Lower leg skin (tissue), 4 donors: ENCODE results near the gene FLNC. TPM values are rescaled to one million over a fixed set of nuclear protein-coding genes. Genes with fewer than 3 reads are reported as not detected.

ENCODE experiments used
- DNase-seq, 2 donors: peaks; one replicate each; pipeline ENCODE4 v3.0.0-alpha.2; 2019; ENCODE audit warnings: low spot score in 2 of 2
- H3K4me3 ChIP-seq: fragments of 200-600 bp; sonication (generic); 2 replicates; pipeline ENCODE4 v1.5.1; 2017; ENCODE audit warnings: mild to moderate bottlenecking, low read depth; ENCODE audit not compliant: poor library complexity, severe bottlenecking
- CTCF ChIP-seq, 3 donors: fragments of 450-650 bp; IDR thresholded peaks; one replicate each; pipeline ENCODE4 v1.5.1; 2016; ENCODE audit warnings: antibody characterized with exemption in 3 of 3, mild to moderate bottlenecking in 3 of 3, moderate library complexity in 2 of 3
- POLR2A ChIP-seq, 2 donors: fragments of 450-650 bp; IDR thresholded peaks; one replicate each; pipeline ENCODE4 v1.6.1; 2016 to 2017; ENCODE audit warnings: antibody characterized with exemption in 2 of 2, mild to moderate bottlenecking in 1 of 2, moderate library complexity in 1 of 2
- WGBS, 2 donors: methylation state at CpG; one replicate each; pipeline ENCODE4 v1.1.5; 2018; 5-methylcytosine and 5-hydroxymethylcytosine counted together
- intact Hi-C: fragments of 100-400 bp; cut with DNase I; formaldehyde crosslinking; loops from one replicate; pipeline ENCODE4 v1.15.0; 2023; ENCODE audit warnings: low total_unique reads
- total RNA-seq, 4 donors: library from RNA; depleted of rRNA; stranded (reverse); fragments of >200 nt; gene quantifications; one replicate each; pipeline ENCODE4 v1.1.0, GENCODE V29; 2016

The FLNC gene
- total RNA-seq, 4 donors from 2014 or later, result 5.0 to 11.1 (median 6.2) TPM

GRCh38 chr7:128879939-128880746 lies 49.9 kb downstream of the FLNC start:
- intact Hi-C loops, result loop anchor here (10.0 kb wide), 2 partner anchors 275 to 405 kb away; partner anchors contain the start of gene METTL2B
- WGBS, 2 donors, result 38 to 51% methylated on average over 12 to 23 of the region's 31 CpGs
- DNase-seq, result no peak

GRCh38 chr7:128880791-128881457 lies 50.7 kb downstream of the FLNC start:
- intact Hi-C loops, result loop anchor here (10.0 kb wide), 2 partner anchors 276 to 406 kb away; partner anchors contain the start of gene METTL2B
- WGBS, 2 donors, result 75% methylated on average over 11 of the region's 11 CpGs
- DNase-seq, result no peak
- H3K4me3 ChIP-seq, result no peak overlapping the region
- TF ChIP-seq POLR2A (IDR thresholded peaks at IDR 0.05) (no peak), CTCF (IDR thresholded peaks at IDR 0.05) (no peak)

More at GRCh38 chr7:128879939-128880746, 49.9 kb downstream of the FLNC start:
- TF ChIP-seq CTCF (IDR thresholded peaks at IDR 0.05) (no peak), POLR2A (IDR thresholded peaks at IDR 0.05) (no peak)
- H3K4me3 ChIP-seq, result no peak overlapping the region

- TF ChIP-seq CTCF (IDR thresholded peaks at IDR 0.05) (no peak), POLR2A (IDR thresholded peaks at IDR 0.05) (no peak)
- no peak overlapping the region for H3K4me3 ChIP-seq
- DNase-seq, result no peak
- intact Hi-C loops, result loop anchor here (10.0 kb wide), 2 partner anchors 277 to 407 kb away; partner anchors contain the start of gene METTL2B
- 74 to 85% methylated on average over 10 of the region's 10 CpGs for WGBS, 2 donors
Measured at GRCh38 chr7:128881458-128882125, 51.4 kb downstream of the FLNC start.

GRCh38 chr7:128882134-128882533 lies 51.9 kb downstream of the FLNC start:
- intact Hi-C loops, result loop anchor here (10.0 kb wide), 2 partner anchors 277 to 407 kb away; partner anchors contain the start of gene METTL2B
- TF ChIP-seq CTCF (IDR thresholded peaks at IDR 0.05) (no peak), POLR2A (IDR thresholded peaks at IDR 0.05) (no peak)
- H3K4me3 ChIP-seq, result no peak overlapping the region
- no peak for DNase-seq
- 86 to 92% methylated on average over 8 of the region's 8 CpGs for WGBS, 2 donors

GRCh38 chr7:128883622-128884448 lies 53.6 kb downstream of the FLNC start:
- intact Hi-C loops, result loop anchor here (10.0 kb wide), 2 partner anchors 279 to 409 kb away; partner anchors contain the start of gene METTL2B

More at GRCh38 chr7:128883622-128884448, 53.6 kb downstream of the FLNC start:
- peak; percentile 77 to 97 for DNase-seq
- no peak overlapping the region for H3K4me3 ChIP-seq
- WGBS, 2 donors, result 38 to 40% methylated on average over 18 to 19 of the region's 19 CpGs
- no peak for TF ChIP-seq POLR2A (IDR thresholded peaks at IDR 0.05)
- peak in 1 of 3 donors; percentile 84 for TF ChIP-seq CTCF (IDR thresholded peaks at IDR 0.05)
